GM12873 (cell line): ENCODE results near the gene MTX1.

Source experiments
- TF ChIP-seq, protein P1 (sequence below): IDR thresholded peaks from 2 replicates; pipeline ENCODE4 v1.5.1; 2012; ENCODE audit warnings: low read depth, mild to moderate bottlenecking, moderate library complexity, low read length, control low read depth; ENCODE audit not compliant: insufficient read depth; ENCODE audit errors: missing control alignments

MTX1 gene

DNA sequence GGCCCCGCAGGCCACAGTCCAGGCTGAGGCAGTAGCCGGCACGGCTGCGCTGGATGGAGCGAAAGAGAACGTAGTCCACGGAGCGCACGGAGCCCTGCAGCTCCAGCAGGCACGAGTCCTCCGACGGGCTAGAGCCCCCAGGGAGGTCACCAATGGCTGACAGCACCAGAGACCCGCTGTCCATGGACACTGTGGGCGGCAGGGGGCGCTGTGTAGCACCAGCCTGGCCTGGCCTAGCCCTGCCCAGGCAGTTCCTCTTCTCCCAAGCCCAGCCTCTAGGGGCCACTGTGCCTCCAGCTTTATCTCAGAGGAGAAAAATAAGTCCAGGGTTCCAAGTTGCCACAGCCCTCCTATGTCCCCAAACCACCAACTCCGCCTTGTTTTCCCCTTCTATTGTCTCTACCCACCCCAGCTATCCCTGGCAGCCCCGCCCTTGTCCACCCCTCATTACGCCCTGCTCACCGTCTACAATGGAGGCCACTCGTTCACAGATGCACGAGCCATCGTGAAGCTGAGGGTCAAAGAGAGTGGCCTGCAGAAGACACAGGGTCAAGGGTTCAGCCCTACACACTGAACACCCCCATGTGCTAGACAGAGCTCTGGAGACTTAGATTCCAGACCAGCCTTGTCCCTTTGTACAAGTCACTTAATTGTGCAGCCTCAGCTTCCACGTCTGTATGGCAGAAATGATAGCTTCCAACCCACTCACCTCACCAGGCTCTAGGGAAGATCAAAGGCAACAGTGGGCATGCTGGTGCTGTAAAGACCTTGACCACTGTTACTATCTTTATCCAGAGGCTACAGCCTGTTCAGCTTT lies 42.3 kb downstream of the MTX1 start:
- TF ChIP-seq, protein P1, sequence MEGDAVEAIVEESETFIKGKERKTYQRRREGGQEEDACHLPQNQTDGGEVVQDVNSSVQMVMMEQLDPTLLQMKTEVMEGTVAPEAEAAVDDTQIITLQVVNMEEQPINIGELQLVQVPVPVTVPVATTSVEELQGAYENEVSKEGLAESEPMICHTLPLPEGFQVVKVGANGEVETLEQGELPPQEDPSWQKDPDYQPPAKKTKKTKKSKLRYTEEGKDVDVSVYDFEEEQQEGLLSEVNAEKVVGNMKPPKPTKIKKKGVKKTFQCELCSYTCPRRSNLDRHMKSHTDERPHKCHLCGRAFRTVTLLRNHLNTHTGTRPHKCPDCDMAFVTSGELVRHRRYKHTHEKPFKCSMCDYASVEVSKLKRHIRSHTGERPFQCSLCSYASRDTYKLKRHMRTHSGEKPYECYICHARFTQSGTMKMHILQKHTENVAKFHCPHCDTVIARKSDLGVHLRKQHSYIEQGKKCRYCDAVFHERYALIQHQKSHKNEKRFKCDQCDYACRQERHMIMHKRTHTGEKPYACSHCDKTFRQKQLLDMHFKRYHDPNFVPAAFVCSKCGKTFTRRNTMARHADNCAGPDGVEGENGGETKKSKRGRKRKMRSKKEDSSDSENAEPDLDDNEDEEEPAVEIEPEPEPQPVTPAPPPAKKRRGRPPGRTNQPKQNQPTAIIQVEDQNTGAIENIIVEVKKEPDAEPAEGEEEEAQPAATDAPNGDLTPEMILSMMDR: peak; percentile 100

DNA sequence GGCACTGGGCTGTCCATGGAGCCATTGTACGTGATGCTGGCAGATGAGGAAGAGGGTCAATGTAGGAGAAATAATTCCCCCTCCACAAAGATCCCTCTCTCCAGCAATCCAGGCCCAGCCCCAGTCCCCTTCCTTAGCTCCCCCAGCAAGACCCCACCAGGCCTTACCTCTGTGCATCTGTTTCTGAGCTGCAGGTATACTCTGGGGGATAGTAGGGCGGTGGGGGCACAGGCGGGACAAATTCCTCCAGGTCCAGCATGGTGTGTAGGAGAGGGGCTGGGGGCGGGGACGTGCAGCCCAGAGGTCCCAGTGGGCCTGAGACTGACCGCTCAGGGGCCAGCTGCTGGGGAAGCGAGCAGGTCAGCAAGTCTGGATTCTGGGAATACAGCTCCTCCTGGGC lies 43.1 kb downstream of the MTX1 start:
- TF ChIP-seq, protein P1: no peak

- TF ChIP-seq, protein P1: no peak
Observed at GRCh38 chr1:155253208-155253607, 44.7 kb downstream of the MTX1 start.

DNA sequence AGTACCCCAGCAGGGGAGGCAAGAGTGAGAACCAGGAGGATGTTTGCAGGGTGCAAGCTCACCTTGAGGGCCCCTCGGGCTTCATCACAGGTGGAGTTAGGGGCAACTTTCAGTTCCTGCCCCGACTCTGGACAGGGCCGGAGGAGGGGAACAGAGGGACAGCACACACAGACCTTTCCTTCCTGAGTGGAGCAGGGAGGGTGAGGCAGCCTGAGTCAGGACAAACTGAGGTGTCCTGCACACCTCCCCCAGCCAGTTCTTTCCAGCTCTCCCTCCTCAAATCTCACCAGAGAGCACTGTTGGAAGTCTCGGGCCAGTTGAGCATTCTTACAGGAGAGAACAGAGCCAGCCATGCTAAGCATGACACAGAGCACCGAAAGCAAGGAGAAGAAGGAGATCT lies 45.3 kb downstream of the MTX1 start:
- TF ChIP-seq, protein P1: no peak

DNA sequence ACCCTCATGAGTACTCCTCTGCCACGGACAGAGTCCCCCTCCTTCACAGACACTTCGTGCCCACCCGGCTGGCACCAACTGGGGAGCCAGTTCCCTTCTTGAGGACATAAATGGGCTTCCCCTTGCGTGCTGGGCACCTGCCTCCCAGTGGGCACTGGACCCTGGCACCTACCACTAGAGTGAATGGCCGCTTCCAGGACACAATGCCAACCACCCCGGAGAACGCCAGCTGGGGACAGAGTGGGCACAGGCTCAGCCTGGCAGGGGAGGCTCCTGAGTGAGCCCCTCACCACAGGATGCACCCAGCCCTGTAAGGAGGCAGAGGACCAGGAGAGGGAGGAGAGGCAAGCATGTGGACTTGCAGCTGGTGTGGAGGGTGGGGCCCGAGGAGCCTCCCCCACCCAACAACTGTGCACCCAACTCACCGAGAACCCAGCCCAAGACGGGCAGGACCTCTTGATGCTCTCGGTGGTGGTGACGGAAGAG lies 45.8 kb downstream of the MTX1 start:
- TF ChIP-seq, protein P1: no peak

GRCh38 chr1:155254714-155255242 lies 46.3 kb downstream of the MTX1 start:
- TF ChIP-seq, protein P1: no peak

DNA sequence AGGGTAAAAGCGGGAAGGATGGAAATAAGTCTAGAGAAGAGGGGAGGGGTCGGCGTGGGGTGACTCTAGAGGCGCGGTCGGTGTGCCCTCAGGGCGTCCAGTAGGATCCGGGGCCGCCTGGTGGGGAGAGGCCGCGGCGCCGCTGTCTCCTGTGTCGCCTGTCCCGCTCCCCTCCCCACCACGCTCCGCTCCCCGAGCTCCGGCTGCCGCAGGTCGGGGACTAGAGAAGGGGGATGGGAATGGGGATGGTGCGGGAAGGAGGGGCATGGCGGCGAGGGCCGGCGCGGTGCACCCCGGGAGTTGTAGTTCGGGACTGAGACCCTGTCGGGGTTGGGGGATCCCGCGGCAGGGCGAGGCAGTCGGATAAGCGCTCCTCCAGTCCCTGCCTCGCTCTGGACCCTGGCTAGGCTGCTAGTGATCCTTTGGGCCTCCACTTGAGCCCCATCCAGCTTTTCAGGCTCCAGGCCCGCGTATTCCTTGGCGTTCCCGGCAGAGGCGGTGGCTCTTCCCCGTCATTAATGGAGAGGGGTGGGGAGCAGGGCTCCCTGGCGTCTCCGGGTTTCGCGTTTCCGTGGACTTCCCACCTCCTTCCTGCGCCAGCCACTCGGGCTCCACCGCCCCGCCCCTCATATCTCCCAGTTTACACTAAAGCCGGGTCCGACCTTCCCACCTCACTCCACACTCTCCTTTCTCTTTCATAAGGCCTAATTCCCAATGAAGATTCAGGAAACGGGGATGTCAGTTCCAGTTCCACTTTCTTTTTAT lies 46.9 kb downstream of the MTX1 start, which contains the start of gene ENTREP3:
ENTREP3 (minus strand) TSS at position 241 of the 765 bp plus-strand sequence. CDS start 606 bp downstream, outside the sequence.
- TF ChIP-seq, protein P1: peak; percentile 6
